ENCODE data around the gene TRAPPC3L.

The TRAPPC3L gene

DNA sequence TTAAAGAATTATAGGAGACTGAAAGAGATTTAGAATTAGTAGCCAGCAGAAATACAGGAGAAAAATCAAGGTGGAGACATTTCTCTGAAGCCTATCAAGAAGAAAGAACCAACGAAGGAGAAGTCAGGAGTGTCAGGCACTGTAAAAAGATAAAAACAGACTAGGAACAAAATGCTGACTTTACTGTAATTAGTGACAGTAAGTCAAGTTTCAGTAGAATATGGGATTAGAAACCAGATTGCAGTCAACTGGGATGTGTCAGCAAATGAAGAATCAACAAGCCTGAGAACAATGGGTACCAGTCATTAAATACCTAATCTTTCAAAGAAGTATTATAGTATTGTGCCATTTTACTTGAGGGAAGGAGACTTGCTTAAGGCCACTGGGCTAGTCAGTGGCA, 62.7 kb downstream of the TRAPPC3L start:
- H3K27me3 ChIP-seq (ENCODE audit: insufficient read depth, insufficient read length): no peaks in the 10 kb centered on the region
- no peak overlapping the region for H3K9ac ChIP-seq (ENCODE audit: insufficient read length, low read depth)
- no peaks in the 10 kb centered on the region for H3K4me1 ChIP-seq (ENCODE audit: insufficient read depth, insufficient read length)
- H3K36me3 ChIP-seq (ENCODE audit: insufficient read depth, insufficient read length, low read length): no peaks in the 10 kb centered on the region
- DNase-seq (ENCODE audit: low read depth, low spot score): no peak
- H3K9me3 ChIP-seq (ENCODE audit: insufficient read depth, low read length): no peaks in the 10 kb centered on the region
- TF ChIP-seq ZNF274 (IDR thresholded peaks at IDR 0.05; ENCODE audit: low read depth, low read length): no peak
- no peak overlapping the region for H3K4me3 ChIP-seq (ENCODE audit: insufficient read length, low read depth)

DNA sequence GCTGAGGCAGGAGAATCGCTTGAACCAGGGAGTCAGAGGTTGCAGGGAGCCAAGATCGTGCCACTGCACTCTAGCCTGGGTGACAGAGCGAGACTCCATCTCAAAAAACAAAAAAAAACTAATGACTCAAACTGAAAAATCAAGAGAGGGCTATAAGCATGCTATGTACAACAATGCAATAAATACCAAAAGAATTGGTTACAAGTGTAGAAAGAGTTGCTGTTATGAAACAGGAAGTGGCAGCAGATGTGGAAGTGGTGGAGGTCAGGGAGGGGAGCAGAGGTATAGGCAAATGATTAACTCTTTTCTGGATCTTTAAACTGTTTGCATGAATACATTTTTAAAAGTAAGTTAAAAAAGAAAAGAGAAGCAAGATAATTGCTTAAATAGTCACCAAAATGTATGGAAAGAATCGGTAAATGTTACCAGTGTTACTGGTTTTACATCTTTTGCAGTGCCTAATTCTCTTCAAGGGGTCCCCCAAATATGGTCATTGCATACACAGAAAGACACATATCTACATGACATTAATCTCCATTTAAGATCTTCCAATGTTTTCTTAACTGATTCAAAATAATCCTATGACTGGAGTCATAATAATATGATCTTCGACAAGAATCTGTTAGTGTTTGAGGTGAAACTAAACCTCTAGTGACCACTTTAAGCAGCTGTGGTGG, 69.3 kb downstream of the TRAPPC3L start:
- Histone ChIP-seq H3K9me3 (ENCODE audit: insufficient read depth, low read length) (no peaks in the 10 kb centered on the region), H3K27me3 (ENCODE audit: insufficient read depth, insufficient read length) (no peaks in the 10 kb centered on the region), H3K4me3 (ENCODE audit: insufficient read length, low read depth) (no peak overlapping the region), H3K4me1 (ENCODE audit: insufficient read depth, insufficient read length) (no peaks in the 10 kb centered on the region), H3K36me3 (ENCODE audit: insufficient read depth, insufficient read length, low read length) (no peaks in the 10 kb centered on the region), H3K9ac (ENCODE audit: insufficient read length, low read depth) (no peak overlapping the region)
- DNase-seq (ENCODE audit: low read depth, low spot score): no peak
- no peak for TF ChIP-seq SUZ12 (IDR thresholded peaks at IDR 0.05; ENCODE audit: extremely low read depth, insufficient read depth, insufficient read length)
- no peak for TF ChIP-seq ZNF274 (IDR thresholded peaks at IDR 0.05; ENCODE audit: low read depth, low read length)
- no peak for TF ChIP-seq YY1 (IDR thresholded peaks at IDR 0.05; ENCODE audit: insufficient read depth, insufficient read length)

DNA sequence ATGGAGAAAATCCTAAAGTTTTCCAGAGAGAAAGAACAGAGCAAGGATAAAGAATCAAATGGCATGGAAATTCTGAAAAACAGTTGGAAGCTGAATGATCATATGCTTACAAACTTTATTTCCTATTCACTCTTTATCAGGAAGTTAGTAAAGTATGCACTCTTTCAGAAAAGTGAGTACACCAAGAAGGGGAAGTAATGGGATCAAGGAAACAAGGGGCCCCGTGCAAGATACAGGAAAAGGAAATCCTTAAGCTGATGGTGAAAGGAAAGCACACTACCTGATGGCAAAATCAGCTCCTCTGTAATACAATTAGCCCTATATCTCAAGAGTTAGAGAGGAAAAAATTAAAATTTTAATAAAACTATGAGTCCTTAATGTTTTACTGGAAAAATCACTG, 70.3 kb downstream of the TRAPPC3L start:
- no peak for TF ChIP-seq ZNF274 (IDR thresholded peaks at IDR 0.05; ENCODE audit: low read depth, low read length)
- TF ChIP-seq SUZ12 (IDR thresholded peaks at IDR 0.05; ENCODE audit: extremely low read depth, insufficient read depth, insufficient read length): no peak
- TF ChIP-seq YY1 (IDR thresholded peaks at IDR 0.05; ENCODE audit: insufficient read depth, insufficient read length): no peak
- H3K27me3 ChIP-seq (ENCODE audit: insufficient read depth, insufficient read length): no peaks in the 10 kb centered on the region
- no peak overlapping the region for H3K4me3 ChIP-seq (ENCODE audit: insufficient read length, low read depth)
- no peaks in the 10 kb centered on the region for H3K4me1 ChIP-seq (ENCODE audit: insufficient read depth, insufficient read length)
- no peaks in the 10 kb centered on the region for H3K9me3 ChIP-seq (ENCODE audit: insufficient read depth, low read length)
- DNase-seq (ENCODE audit: low read depth, low spot score): no peak
- H3K36me3 ChIP-seq (ENCODE audit: insufficient read depth, insufficient read length, low read length): no peaks in the 10 kb centered on the region
- H3K9ac ChIP-seq (ENCODE audit: insufficient read length, low read depth): no peak overlapping the region

DNA sequence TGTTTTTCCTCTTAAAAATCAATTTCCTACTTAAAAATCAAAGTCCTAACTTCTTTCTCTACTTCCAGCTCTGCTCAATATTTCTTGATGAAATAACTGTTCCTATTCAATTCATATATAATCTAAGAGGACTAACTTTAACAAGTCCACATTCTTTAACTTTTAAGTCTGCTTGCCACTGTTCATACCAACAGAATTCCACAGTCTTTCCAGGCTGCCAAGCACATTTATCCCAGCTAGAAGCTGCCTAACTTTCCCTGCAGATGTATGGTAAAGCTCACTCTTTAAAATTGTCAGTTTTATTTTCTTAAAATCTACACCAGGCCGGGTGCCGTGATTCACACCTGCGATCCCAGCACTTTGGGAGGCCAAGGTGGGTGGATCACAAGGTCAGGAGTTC, 72.8 kb downstream of the TRAPPC3L start:
- H3K4me1 ChIP-seq (ENCODE audit: insufficient read depth, insufficient read length): no peaks in the 10 kb centered on the region
- no peaks in the 10 kb centered on the region for H3K27me3 ChIP-seq (ENCODE audit: insufficient read depth, insufficient read length)
- DNase-seq (ENCODE audit: low read depth, low spot score): no peak
- no peak overlapping the region for H3K9ac ChIP-seq (ENCODE audit: insufficient read length, low read depth)
- no peaks in the 10 kb centered on the region for H3K9me3 ChIP-seq (ENCODE audit: insufficient read depth, low read length)
- TF ChIP-seq ZNF274 (IDR thresholded peaks at IDR 0.05; ENCODE audit: low read depth, low read length): no peak
- TF ChIP-seq YY1 (IDR thresholded peaks at IDR 0.05; ENCODE audit: insufficient read depth, insufficient read length): no peak
- no peak for TF ChIP-seq SUZ12 (IDR thresholded peaks at IDR 0.05; ENCODE audit: extremely low read depth, insufficient read depth, insufficient read length)
- no peak overlapping the region for H3K4me3 ChIP-seq (ENCODE audit: insufficient read length, low read depth)
- no peaks in the 10 kb centered on the region for H3K36me3 ChIP-seq (ENCODE audit: insufficient read depth, insufficient read length, low read length)

DNA sequence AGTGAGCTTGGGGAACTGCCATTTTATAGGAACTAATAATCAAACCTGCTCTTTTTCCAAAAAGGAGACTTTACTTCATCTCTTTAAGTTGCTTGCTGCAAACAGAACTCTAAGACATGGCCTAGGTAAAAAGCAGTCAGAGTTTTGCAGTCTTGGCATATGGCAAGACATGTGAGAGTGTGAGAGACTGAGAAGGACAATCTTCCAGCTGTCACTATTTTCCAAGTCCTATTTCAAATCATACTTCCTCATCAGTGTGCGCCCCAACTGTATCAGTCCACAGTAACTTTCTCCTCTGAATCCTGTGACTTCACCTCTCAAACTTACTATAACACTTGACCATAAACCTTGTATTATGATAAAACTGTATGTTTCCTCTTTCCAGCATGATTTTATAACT, 74.0 kb downstream of the TRAPPC3L start:
- Histone ChIP-seq H3K27me3 (ENCODE audit: insufficient read depth, insufficient read length) (no peaks in the 10 kb centered on the region), H3K4me3 (ENCODE audit: insufficient read length, low read depth) (no peak overlapping the region), H3K4me1 (ENCODE audit: insufficient read depth, insufficient read length) (no peaks in the 10 kb centered on the region), H3K36me3 (ENCODE audit: insufficient read depth, insufficient read length, low read length) (no peaks in the 10 kb centered on the region), H3K9ac (ENCODE audit: insufficient read length, low read depth) (no peak overlapping the region), H3K9me3 (ENCODE audit: insufficient read depth, low read length) (no peaks in the 10 kb centered on the region)
- no peak for DNase-seq (ENCODE audit: low read depth, low spot score)
- TF ChIP-seq SUZ12 (IDR thresholded peaks at IDR 0.05; ENCODE audit: extremely low read depth, insufficient read depth, insufficient read length) (no peak), YY1 (IDR thresholded peaks at IDR 0.05; ENCODE audit: insufficient read depth, insufficient read length) (no peak), ZNF274 (IDR thresholded peaks at IDR 0.05; ENCODE audit: low read depth, low read length) (no peak)

DNA sequence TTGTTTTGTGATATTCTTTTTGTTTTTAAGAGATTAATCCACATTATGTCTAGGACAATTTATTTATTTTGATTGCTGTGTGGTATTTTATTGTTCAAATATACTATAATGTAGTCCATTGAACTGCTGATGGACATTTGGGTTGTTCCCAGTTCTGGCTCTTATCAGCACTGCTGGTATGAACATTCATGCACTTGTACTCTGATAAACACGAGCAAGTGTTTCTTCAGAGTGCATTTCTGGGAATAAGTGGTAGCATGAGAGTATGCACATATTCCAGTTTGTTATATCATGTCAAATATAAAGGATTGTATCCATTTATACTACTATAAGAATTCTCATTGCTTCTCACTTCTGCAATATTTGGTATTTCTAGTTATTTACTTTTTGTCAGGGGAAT, 77.2 kb downstream of the TRAPPC3L start:
- Histone ChIP-seq H3K9me3 (ENCODE audit: insufficient read depth, low read length) (no peaks in the 10 kb centered on the region), H3K27me3 (ENCODE audit: insufficient read depth, insufficient read length) (peaks cover 7% of the 10 kb centered on the region), H3K4me1 (ENCODE audit: insufficient read depth, insufficient read length) (no peaks in the 10 kb centered on the region), H3K4me3 (ENCODE audit: insufficient read length, low read depth) (no peak overlapping the region), H3K9ac (ENCODE audit: insufficient read length, low read depth) (no peak overlapping the region), H3K36me3 (ENCODE audit: insufficient read depth, insufficient read length, low read length) (no peaks in the 10 kb centered on the region)
- no peak for TF ChIP-seq SUZ12 (IDR thresholded peaks at IDR 0.05; ENCODE audit: extremely low read depth, insufficient read depth, insufficient read length)
- TF ChIP-seq ZNF274 (IDR thresholded peaks at IDR 0.05; ENCODE audit: low read depth, low read length): no peak
- TF ChIP-seq YY1 (IDR thresholded peaks at IDR 0.05; ENCODE audit: insufficient read depth, insufficient read length): no peak
- DNase-seq (ENCODE audit: low read depth, low spot score): no peak

DNA sequence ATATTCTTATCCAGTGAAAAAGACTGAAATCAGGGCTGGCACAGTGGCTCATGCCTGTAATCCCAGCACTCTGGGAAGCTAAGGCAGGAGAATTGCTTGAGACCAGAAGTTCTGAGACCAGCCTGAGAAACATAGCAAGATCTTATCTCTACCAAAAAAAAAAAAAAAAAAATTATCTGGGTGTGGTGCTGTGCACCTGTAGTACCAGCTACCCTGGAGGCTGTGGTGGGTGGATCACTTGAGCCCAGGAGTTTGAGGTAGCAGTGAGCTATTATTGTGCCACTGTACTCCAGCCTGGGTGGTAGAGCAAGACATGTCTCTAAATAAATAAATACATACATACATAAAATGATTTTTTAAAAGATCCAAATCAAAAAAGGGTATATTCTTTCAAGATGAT, 78.0 kb downstream of the TRAPPC3L start:
- Histone ChIP-seq H3K4me1 (ENCODE audit: insufficient read depth, insufficient read length) (no peaks in the 10 kb centered on the region), H3K27me3 (ENCODE audit: insufficient read depth, insufficient read length) (peaks cover 15% of the 10 kb centered on the region), H3K9me3 (ENCODE audit: insufficient read depth, low read length) (no peaks in the 10 kb centered on the region), H3K9ac (ENCODE audit: insufficient read length, low read depth) (no peak overlapping the region), H3K36me3 (ENCODE audit: insufficient read depth, insufficient read length, low read length) (no peaks in the 10 kb centered on the region), H3K4me3 (ENCODE audit: insufficient read length, low read depth) (no peak overlapping the region)
- no peak for DNase-seq (ENCODE audit: low read depth, low spot score)
- TF ChIP-seq YY1 (IDR thresholded peaks at IDR 0.05; ENCODE audit: insufficient read depth, insufficient read length) (no peak), ZNF274 (IDR thresholded peaks at IDR 0.05; ENCODE audit: low read depth, low read length) (no peak), SUZ12 (IDR thresholded peaks at IDR 0.05; ENCODE audit: extremely low read depth, insufficient read depth, insufficient read length) (no peak)

Measured in NT2/D1 (cell line).